ENCODE measurements around the gene LINC00237.

Gene LINC00237

GRCh38 chr20:21125072-21125848 lies 19.1 kb upstream of the LINC00237 start:
- DNase-seq: peak; percentile 60

GRCh38 chr20:21124190-21124589 lies 18.0 kb upstream of the LINC00237 start:
- DNase-seq: no peak

DNA sequence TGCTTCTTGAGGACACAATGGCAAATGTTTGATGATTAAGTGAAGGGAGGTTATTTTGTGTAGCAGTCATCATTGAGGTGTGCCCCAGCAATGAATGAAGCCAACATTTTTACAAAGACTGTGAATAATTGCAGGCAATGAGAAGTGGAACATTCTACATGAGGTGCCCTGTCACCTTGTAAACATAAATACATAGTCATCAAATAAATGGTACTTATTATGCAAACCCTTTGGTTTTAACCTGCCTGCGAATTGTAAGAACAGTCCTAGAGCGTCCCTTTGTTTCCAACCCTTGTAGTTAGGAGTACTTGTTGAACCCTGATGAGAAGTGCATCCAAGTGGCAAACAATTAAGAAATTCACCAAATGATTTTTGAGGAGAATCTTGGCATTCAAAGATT lies 12.6 kb upstream of the LINC00237 start:
- DNase-seq: no peak

DNA sequence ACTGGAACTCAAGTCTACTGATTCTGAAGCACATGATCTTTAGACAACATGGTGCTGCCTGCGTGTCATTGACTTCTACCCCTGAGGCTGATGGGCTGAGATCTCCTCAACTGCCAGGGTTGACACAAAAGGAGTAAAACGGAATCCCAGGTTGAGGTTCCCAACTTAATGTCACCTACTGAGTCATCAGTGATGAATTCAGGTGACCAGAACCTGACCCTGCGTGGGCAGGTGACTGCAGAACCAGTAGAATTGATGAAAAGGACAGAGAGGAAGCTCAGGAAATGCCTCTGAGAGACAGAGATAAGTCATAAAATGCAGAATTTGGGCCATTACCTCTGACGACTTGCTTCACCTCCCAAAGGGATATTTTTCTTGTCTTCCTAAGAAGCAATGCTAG lies 12.0 kb upstream of the LINC00237 start:
- no peak for DNase-seq

GRCh38 chr20:21117521-21117920 lies 11.4 kb upstream of the LINC00237 start:
- DNase-seq: no peak

DNA sequence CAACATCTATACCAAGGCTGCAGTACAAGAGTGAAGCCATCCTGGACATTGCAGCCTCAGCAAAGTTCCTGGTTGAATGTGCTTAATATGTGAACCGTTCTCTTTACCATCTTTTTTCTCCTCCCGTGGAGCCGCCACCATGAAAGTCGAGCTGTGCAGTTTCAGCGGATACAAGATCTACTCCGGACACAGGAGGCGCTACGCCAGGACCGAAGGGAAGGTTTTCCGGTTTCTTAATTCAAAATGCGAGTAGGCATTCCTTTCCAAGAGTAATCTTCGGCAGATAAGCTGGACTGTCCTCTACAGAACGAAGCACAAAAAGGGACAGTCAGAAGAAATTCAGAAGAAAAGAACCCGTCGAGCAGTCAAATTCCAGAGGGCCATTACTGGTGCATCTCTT lies 8.4 kb upstream of the LINC00237 start:
- no peak for DNase-seq

- no peak for DNase-seq
Measured at GRCh38 chr20:21113697-21114096, 7.5 kb upstream of the LINC00237 start.

DNA sequence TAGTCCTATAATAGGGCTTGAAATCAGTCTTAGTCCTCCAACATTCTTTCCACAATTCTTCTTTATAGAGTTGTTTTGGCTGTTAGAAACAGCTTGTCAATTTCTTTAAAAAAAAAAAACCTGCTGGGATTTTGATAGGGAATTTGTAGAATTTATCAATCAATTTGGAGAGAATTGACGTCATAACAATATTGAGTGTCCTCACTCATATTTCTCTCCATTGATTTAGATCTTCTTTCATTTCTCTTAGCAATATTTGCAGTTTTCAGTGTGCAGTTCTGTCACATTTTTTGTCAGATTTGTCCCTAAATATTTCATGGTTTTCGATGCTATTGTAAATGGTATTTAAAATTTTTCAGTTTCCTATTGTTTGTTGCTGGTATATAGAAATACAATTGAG lies 5.3 kb upstream of the LINC00237 start:
- DNase-seq: no peak

- DNase-seq: no peak
Measured at GRCh38 chr20:21110811-21111210, 4.7 kb upstream of the LINC00237 start.

DNA sequence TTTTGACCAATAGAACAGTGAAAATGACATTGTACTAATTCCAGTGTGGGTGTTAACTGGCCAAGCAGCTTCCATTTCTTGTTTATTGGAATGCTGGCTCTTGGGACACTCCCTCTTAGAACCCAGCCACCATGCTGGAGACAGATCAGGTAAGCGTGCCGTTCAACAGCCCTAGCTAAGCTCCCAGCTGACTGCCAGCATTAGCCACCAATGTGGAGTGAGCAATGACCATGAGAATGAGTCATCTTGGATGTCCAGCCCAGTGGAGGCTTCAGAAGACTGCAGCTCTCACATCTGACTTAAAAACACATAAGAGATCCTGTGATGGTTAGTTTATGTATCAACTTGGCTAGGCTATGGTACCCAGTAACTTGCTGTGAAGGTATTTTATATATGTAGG lies 3.0 kb upstream of the LINC00237 start:
- DNase-seq: no peak

GRCh38 chr20:21105429-21106170 lies 558 bp downstream of the LINC00237 start:
- DNase-seq: no peak

- no peak for DNase-seq
Measured at GRCh38 chr20:21104921-21105320, 1.2 kb downstream of the LINC00237 start.

DNA sequence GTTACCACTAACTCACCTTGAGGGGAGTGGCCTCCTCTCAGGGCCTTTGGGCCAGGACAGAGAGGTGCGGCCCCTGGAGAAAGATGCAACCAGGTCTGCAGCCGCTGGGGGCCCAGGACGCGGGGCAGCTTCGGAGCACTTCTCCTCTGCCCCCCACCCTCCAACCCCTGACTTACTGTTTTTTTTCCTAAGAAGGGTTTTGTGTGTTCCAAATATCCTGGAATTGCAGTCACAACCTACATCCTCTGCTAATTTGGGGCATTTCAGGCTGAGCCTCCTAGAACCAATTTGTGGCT lies 1.7 kb downstream of the LINC00237 start:
- DNase-seq: no peak

DNA sequence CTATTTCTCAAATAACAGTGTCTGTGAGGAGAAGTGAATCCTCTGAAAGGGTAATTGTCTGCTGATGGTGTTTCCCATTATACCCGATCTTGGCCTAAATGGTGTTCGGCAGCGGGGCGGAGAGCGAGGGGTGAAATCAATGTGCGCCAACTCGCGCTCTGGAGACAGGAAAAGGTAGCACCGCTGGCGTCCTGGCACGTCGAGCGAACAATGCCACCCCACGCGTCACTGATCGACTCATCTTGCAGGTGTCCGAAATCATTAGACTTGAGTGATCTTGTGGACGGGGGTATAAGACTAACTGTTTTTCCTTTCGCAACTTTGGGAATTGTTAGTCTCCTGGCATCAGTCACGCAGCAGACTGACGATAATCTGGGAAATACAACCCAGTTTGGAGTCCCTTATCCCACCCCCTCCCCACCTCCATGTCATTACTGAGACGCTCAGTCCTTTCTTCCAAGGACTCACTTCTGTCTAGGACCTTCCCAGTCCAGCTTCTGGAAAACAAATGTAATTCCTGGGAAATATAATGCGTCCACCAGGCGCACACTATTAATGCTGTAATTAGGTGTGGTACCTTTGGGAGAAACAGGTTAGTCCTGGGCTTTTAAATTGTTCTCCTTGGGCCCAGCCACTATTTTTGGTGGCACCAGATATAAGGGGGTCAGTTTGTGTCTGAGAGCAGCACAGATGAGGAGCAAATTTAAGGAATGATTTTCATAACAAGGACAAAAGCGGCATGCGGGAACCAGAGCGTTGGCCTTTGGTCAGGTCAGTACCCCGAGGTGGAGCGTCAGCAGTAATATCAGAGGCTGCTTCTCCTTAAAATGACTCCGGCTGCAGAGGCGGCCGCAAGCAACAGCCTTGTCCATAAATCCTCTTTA lies 2.3 kb downstream of the LINC00237 start:
- no peak for DNase-seq

GRCh38 chr20:21102603-21103311 lies 3.4 kb downstream of the LINC00237 start:
- DNase-seq: no peak

DNA sequence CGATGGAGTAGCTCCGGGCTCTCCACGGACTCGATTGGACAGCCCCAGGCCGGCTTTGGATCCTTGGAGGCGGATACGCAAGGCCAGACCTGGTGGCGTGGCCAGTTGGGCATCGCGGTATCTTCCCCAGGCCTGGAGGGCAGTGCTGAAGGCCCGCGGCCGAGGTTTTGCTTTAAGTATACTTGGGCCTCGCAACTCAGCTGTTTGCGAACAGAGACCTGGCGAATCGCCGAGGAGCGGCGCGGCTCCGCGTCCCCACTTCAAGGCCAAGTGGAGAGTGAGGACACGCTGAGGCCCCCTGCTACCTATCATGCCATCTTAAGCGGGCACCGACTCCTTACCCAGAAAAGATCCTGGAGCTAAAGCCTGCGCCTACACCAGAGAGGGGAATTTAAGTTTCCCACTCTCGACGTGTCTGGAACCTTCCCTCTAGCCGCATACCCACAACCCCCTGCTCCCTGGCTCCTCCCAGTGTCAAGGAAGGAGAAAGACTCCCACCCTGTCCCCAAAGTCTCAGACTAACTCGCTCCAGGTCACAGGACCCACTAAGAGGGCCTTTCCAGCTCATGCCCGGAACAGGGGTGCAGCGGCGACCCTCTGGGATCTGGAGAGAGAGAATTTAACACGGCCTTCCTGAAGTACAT lies 4.1 kb downstream of the LINC00237 start:
- no peak for DNase-seq

GRCh38 chr20:21101453-21101931 lies 4.7 kb downstream of the LINC00237 start:
- no peak for DNase-seq

GRCh38 chr20:21100578-21101452 lies 5.3 kb downstream of the LINC00237 start:
- DNase-seq: no peak

DNA sequence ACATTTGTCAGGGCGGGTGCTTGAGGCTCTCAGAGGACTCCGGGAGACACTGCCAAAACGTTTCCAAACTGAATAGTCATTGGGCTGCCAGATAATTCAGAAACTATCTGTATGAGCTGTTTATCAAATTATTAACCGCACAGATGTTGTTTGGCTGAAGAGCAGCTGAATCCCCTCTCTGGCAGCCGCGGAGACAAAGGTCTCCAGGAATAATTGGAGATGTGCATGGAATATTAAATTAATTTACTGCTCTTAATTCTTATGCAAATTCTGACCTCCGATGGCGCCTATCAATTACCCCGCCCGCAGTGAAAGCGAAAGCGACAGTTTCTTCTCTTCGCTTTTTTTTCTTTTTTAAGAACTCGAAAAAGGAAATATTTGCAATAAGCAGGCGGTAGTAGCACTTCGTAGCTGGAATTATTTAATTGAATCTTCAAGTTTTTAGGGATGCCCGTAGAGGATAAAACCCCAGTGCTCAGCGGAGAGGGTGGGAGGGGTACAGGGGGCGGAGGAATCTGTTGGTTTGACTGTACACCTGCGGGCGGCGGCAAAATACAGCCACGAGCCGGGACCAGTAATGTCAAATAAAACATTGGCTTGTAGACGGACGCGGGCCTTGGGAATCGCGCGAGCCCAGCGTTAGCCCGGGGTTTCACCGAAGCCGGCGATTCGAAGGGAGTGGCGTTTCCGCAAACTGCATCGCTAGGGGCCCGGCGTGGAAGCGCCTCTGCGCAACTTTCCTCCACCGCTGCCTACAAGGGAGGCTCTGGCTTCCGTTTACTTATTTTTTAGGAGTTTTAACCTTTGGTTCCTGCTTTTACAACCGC lies 6.2 kb downstream of the LINC00237 start:
- no peak for DNase-seq
